ENCODE measurements around the gene TMEFF1.

TMEFF1 gene

GRCh38 chr9:100581661-100582060 is 108.7 kb downstream of the TMEFF1 start:
- TF ChIP-seq SNAI2 (CRISPR knock-in tag; IDR thresholded peaks at IDR 0.05) (no peak), ZC3H10 (CRISPR knock-in tag; IDR thresholded peaks at IDR 0.05) (no peak), BACH2 (CRISPR knock-in tag; IDR thresholded peaks at IDR 0.05; ENCODE audit: borderline replicate concordance) (no peak)
- no peak for ATAC-seq

GRCh38 chr9:100583014-100583802 is 110.3 kb downstream of the TMEFF1 start:
- no peak for TF ChIP-seq TOX (CRISPR knock-in tag; IDR thresholded peaks at IDR 0.05; ENCODE audit: borderline replicate concordance)
- TF ChIP-seq ZC3H10 (CRISPR knock-in tag; IDR thresholded peaks at IDR 0.05): no peak
- no peak for TF ChIP-seq BACH2 (CRISPR knock-in tag; IDR thresholded peaks at IDR 0.05; ENCODE audit: borderline replicate concordance)
- no peak for TF ChIP-seq TSHZ2 (CRISPR knock-in tag; IDR thresholded peaks at IDR 0.05)
- no peak for TF ChIP-seq CREB5 (CRISPR knock-in tag; IDR thresholded peaks at IDR 0.05; ENCODE audit: low read depth)
- TF ChIP-seq POU6F1 (CRISPR knock-in tag; IDR thresholded peaks at IDR 0.05; ENCODE audit: borderline replicate concordance, low read depth): no peak
- no peak for TF ChIP-seq PATZ1 (CRISPR knock-in tag; IDR thresholded peaks at IDR 0.05; ENCODE audit: borderline replicate concordance)
- no peak for TF ChIP-seq CSDC2 (CRISPR knock-in tag; IDR thresholded peaks at IDR 0.05)
- TF ChIP-seq ISL1 (CRISPR knock-in tag; IDR thresholded peaks at IDR 0.05): no peak
- TF ChIP-seq TCF4 (CRISPR knock-in tag; IDR thresholded peaks at IDR 0.05; ENCODE audit: borderline replicate concordance): no peak
- TF ChIP-seq ARNTL (CRISPR knock-in tag; IDR thresholded peaks at IDR 0.05; ENCODE audit: borderline replicate concordance, low read depth): no peak
- TF ChIP-seq ESRRG (CRISPR knock-in tag; IDR thresholded peaks at IDR 0.05): no peak
- ATAC-seq: no peak

- TF ChIP-seq ISL1 (CRISPR knock-in tag; IDR thresholded peaks at IDR 0.05) (no peak), CSRNP3 (CRISPR knock-in tag; IDR thresholded peaks at IDR 0.05) (no peak), CSDC2 (CRISPR knock-in tag; IDR thresholded peaks at IDR 0.05) (no peak), ZFP30 (CRISPR knock-in tag; IDR thresholded peaks at IDR 0.05) (no peak), TOX (CRISPR knock-in tag; IDR thresholded peaks at IDR 0.05; ENCODE audit: borderline replicate concordance) (no peak), SNAI2 (CRISPR knock-in tag; IDR thresholded peaks at IDR 0.05) (no peak), OSR1 (CRISPR knock-in tag; IDR thresholded peaks at IDR 0.05) (no peak), BACH2 (CRISPR knock-in tag; IDR thresholded peaks at IDR 0.05; ENCODE audit: borderline replicate concordance) (no peak), CREB5 (CRISPR knock-in tag; IDR thresholded peaks at IDR 0.05; ENCODE audit: low read depth) (no peak), PPARA (CRISPR knock-in tag; IDR thresholded peaks at IDR 0.05; ENCODE audit: borderline replicate concordance) (no peak), ZC3H10 (CRISPR knock-in tag; IDR thresholded peaks at IDR 0.05) (no peak), GLIS3 (CRISPR knock-in tag; IDR thresholded peaks at IDR 0.05) (no peak), POU6F1 (CRISPR knock-in tag; IDR thresholded peaks at IDR 0.05; ENCODE audit: borderline replicate concordance, low read depth) (no peak), ZNF8 (CRISPR knock-in tag; IDR thresholded peaks at IDR 0.05) (no peak), ZFP3 (CRISPR knock-in tag; IDR thresholded peaks at IDR 0.05) (no peak), TCF4 (CRISPR knock-in tag; IDR thresholded peaks at IDR 0.05; ENCODE audit: borderline replicate concordance) (no peak)
- no peak for ATAC-seq
These were observed 112.0 kb downstream of the TMEFF1 start for GRCh38 chr9:100584951-100585350.

Measured in SK-N-SH treated with all-trans-retinoic acid at 6 μM for 48 hours (cell line).